BLaER1 treated with 17β-estradiol and CSF1 and Interleukin-3, amounts not matched to agents 10 nM and 100 nM (cell line): Measurements from ENCODE around the gene DMRT1.

ENCODE experiments used
- H3K27ac ChIP-seq, 11 experiments: shearing (Covaris generic); formaldehyde crosslinking; 2 replicates each; pipeline ENCODE4 v1.8.1; 2022
- H3K27me3 ChIP-seq, 11 experiments: shearing (Covaris generic); formaldehyde crosslinking; 2 replicates each; pipeline ENCODE4 v1.8.1; 2022
- H3K36me3 ChIP-seq, 11 experiments: shearing (Covaris generic); formaldehyde crosslinking; 2 replicates each; pipeline ENCODE4 v1.8.1; 2022
- H3K4me1 ChIP-seq, 10 experiments: shearing (Covaris generic); formaldehyde crosslinking; 2 replicates each; pipeline ENCODE4 v1.8.1; 2022
- H3K4me2 ChIP-seq, 11 experiments: shearing (Covaris generic); formaldehyde crosslinking; 2 replicates each; pipeline ENCODE4 v1.8.1; 2022
- H3K4me3 ChIP-seq, 10 experiments: shearing (Covaris generic); formaldehyde crosslinking; 2 replicates each; pipeline ENCODE4 v1.8.1; 2022
- H3K9ac ChIP-seq, 11 experiments: shearing (Covaris generic); formaldehyde crosslinking; 2 replicates each; pipeline ENCODE4 v1.8.1; 2022
- H3K9me3 ChIP-seq, 11 experiments: shearing (Covaris generic); formaldehyde crosslinking; replicated peaks in 1 of 11; 2 replicates each; pipeline ENCODE4 v1.8.1; 2022
- H4K20me1 ChIP-seq, 11 experiments: shearing (Covaris generic); formaldehyde crosslinking; 2 replicates each; pipeline ENCODE4 v1.8.1; 2022
- Cebpa-rat ChIP-seq, 11 experiments: shearing (Covaris generic); IDR thresholded peaks; 2 replicates each; pipeline ENCODE4 v1.8.1; 2022

DMRT1 gene

GRCh38 chr9:806285-807156 is 35.0 kb upstream of the DMRT1 start:
- Histone ChIP-seq H3K4me3 (no peak overlapping the region), H3K4me1 (peaks cover 0 to under 1% (median 0%) of the 10 kb centered on the region in 10 experiments; a peak in 2 of 20 replicates), H3K36me3 (no peaks in the 10 kb centered on the region), H3K4me2 (no peak overlapping the region), H3K27ac (no peak overlapping the region), H3K9me3 (no peaks in the 10 kb centered on the region), H4K20me1 (no peaks in the 10 kb centered on the region), H3K27me3 (no peaks in the 10 kb centered on the region), H3K9ac (no peak overlapping the region)
- TF ChIP-seq Cebpa-rat (IDR thresholded peaks at IDR 0.05): no peak

DNA sequence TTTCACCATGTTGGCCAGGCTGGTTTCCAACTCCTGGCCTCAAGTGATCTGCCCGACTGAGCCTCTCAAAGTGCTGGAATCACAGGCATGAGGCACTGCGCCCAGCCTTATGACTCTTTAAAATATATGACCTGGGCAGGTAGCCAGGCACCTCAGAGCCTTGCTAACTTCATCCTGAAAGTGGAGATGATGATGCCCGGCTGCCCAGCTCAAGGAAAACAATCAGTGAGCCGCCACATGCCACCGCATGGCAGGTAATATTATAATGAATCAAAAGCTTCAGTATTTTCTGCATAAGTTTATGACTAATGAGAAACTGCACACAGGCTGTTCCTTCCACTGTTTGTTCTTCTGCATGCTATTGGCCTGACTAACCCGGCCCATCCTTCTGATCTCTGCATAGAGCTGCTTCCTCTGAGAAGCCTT is 30.4 kb upstream of the DMRT1 start:
- H3K36me3 ChIP-seq: no peaks in the 10 kb centered on the region
- H3K27ac ChIP-seq: no peak overlapping the region
- no peaks in the 10 kb centered on the region for H3K9me3 ChIP-seq
- H3K27me3 ChIP-seq: no peaks in the 10 kb centered on the region
- no peak overlapping the region for H3K4me3 ChIP-seq
- TF ChIP-seq Cebpa-rat (IDR thresholded peaks at IDR 0.05): no peak
- H3K4me1 ChIP-seq: no peaks in the 10 kb centered on the region
- H3K4me2 ChIP-seq: no peak overlapping the region
- H3K9ac ChIP-seq: no peak overlapping the region
- no peaks in the 10 kb centered on the region for H4K20me1 ChIP-seq

DNA sequence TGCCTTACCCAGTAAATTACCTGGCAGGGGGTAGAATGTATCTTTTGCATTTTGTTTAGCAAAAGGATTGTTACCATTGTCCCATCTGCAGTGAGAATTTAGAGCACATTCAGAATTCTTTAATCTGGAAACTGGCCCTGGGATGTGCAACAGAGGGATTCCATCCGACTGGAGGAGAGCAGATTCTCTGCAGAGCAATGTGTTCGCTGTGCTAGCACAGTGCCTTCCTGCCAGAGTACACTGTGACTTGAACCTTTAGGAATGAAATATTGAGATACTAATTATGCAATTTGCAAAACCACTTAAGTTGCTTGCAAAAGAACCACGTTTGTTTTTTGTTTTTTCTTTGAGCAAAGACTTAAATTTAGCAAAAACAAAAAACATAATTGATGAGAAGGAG is 22.5 kb upstream of the DMRT1 start:
- Histone ChIP-seq H3K4me1 (no peaks in the 10 kb centered on the region), H3K9ac (no peak overlapping the region), H3K9me3 (no peaks in the 10 kb centered on the region), H3K27ac (no peak overlapping the region), H4K20me1 (no peaks in the 10 kb centered on the region), H3K4me2 (no peak overlapping the region), H3K27me3 (no peaks in the 10 kb centered on the region), H3K36me3 (no peaks in the 10 kb centered on the region), H3K4me3 (no peak overlapping the region)
- TF ChIP-seq Cebpa-rat (IDR thresholded peaks at IDR 0.05): no peak

- H3K27me3 ChIP-seq: no peaks in the 10 kb centered on the region
- no peak for TF ChIP-seq Cebpa-rat (IDR thresholded peaks at IDR 0.05)
Observed at GRCh38 chr9:826500-827280, 14.8 kb upstream of the DMRT1 start.

DNA sequence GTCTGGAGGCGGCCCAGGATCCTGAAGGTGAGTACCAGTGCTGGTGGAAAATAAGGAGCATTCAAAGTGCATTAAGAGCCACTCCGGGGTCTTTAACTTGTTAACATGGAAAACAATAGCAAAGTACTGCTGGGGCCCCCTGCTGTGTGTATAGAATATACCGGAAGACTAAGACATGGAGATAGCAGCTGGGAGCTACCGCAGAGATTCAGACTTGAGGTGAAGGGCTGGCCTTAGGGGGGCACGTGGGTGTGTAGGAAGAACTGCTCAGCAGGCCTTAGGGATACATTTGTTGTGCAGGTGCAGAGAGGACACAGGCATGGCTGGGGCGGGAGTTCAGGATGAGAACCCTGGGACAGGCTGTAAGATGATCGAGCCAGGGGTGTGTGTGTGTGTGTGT is 1.2 kb upstream of the DMRT1 start:
- Histone ChIP-seq H3K4me3 (no peak overlapping the region), H3K4me2 (no peak overlapping the region), H3K36me3 (no peaks in the 10 kb centered on the region), H3K9ac (no peak overlapping the region), H3K27ac (no peak overlapping the region), H3K4me1 (peaks cover 0 to 10% (median 6%) of the 10 kb centered on the region in 10 experiments; a peak in 10 of 20 replicates), H3K27me3 (peaks cover 46 to 53% (median 47%) of the 10 kb centered on the region in 11 experiments), H4K20me1 (peaks cover 0 to 7% (median 0%) of the 10 kb centered on the region in 11 experiments; a peak in 2 of 22 replicates), H3K9me3 (peaks cover 16 to 25% (median 21%) of the 10 kb centered on the region in 11 experiments)
- no peak for TF ChIP-seq Cebpa-rat (IDR thresholded peaks at IDR 0.05)

More at GRCh38 chr9:826500-827280, 14.8 kb upstream of the DMRT1 start:
- H3K27ac ChIP-seq: no peak overlapping the region
- no peaks in the 10 kb centered on the region for H4K20me1 ChIP-seq
- H3K9ac ChIP-seq: no peak overlapping the region
- no peaks in the 10 kb centered on the region for H3K36me3 ChIP-seq
- H3K4me1 ChIP-seq: no peaks in the 10 kb centered on the region
- H3K4me2 ChIP-seq: no peak overlapping the region
- H3K9me3 ChIP-seq: no peaks in the 10 kb centered on the region
- no peak overlapping the region for H3K4me3 ChIP-seq

GRCh38 chr9:842635-843426 is 1.3 kb downstream of the DMRT1 start:
- H3K4me2 ChIP-seq: peak overlapping the region in 1 of 11 experiments; percentile 67; a peak in 1 of 22 replicates
- H3K9ac ChIP-seq: no peak overlapping the region
- peaks cover 46 to 53% (median 47%) of the 10 kb centered on the region in 11 experiments for H3K27me3 ChIP-seq

GRCh38 chr9:843427-843785 is 1.9 kb downstream of the DMRT1 start:
- Histone ChIP-seq H3K36me3 (no peaks in the 10 kb centered on the region), H3K4me1 (peaks cover 0 to 10% (median 6%) of the 10 kb centered on the region in 10 experiments; a peak in 10 of 20 replicates), H3K4me3 (no peak overlapping the region), H3K4me2 (no peak overlapping the region), H4K20me1 (peaks cover 0 to 7% (median 0%) of the 10 kb centered on the region in 11 experiments; a peak in 2 of 22 replicates), H3K9me3 (peaks cover 16 to 25% (median 21%) of the 10 kb centered on the region in 11 experiments), H3K27ac (no peak overlapping the region), H3K9ac (no peak overlapping the region), H3K27me3 (peaks cover 46 to 53% (median 47%) of the 10 kb centered on the region in 11 experiments)
- TF ChIP-seq Cebpa-rat (IDR thresholded peaks at IDR 0.05): no peak

More at GRCh38 chr9:842635-843426, 1.3 kb downstream of the DMRT1 start:
- H3K9me3 ChIP-seq: peaks cover 16 to 25% (median 21%) of the 10 kb centered on the region in 11 experiments
- H3K4me3 ChIP-seq: peak overlapping the region in 2 of 10 experiments; percentile 14 to 38; a peak in 2 of 20 replicates
- H3K27ac ChIP-seq: no peak overlapping the region
- no peaks in the 10 kb centered on the region for H3K36me3 ChIP-seq
- no peak for TF ChIP-seq Cebpa-rat (IDR thresholded peaks at IDR 0.05)
- peaks cover 0 to 7% (median 0%) of the 10 kb centered on the region in 11 experiments; a peak in 2 of 22 replicates for H4K20me1 ChIP-seq
- peaks cover 0 to 10% (median 6%) of the 10 kb centered on the region in 10 experiments; a peak in 10 of 20 replicates for H3K4me1 ChIP-seq

DNA sequence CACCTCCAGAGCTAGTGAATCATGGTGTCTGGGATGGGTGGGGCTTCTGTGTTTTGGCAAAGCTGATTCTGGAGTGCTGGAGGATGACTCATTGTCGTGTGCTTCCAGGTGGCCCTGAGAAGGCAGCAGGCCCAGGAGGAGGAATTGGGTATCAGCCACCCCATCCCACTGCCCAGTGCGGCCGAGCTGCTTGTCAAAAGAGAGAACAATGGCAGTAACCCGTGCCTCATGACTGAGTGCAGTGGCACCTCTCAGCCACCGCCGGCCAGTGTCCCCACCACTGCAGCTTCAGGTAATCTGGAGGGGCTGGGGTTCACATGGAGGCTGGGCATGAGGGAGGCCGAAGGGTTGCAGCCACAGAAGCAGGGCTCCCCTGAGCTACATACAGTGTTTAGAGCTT is 5.4 kb downstream of the DMRT1 start:
- TF ChIP-seq Cebpa-rat (IDR thresholded peaks at IDR 0.05): no peak
- Histone ChIP-seq H3K27ac (no peak overlapping the region), H3K4me1 (peaks cover 0 to 4% (median under 1%) of the 10 kb centered on the region in 10 experiments; a peak in 8 of 20 replicates), H3K4me3 (no peak overlapping the region), H3K36me3 (no peaks in the 10 kb centered on the region), H3K9me3 (peaks cover 15 to 21% (median 17%) of the 10 kb centered on the region in 11 experiments), H4K20me1 (peaks cover 0 to under 1% (median 0%) of the 10 kb centered on the region in 11 experiments; a peak in 1 of 22 replicates), H3K9ac (no peak overlapping the region), H3K27me3 (peaks cover 23 to 31% (median 25%) of the 10 kb centered on the region in 11 experiments), H3K4me2 (no peak overlapping the region)
